Subcutaneous abdominal adipose tissue (tissue), 5 donors: Measurements from ENCODE around the gene LEF1.

ENCODE experiments used
- H3K27ac ChIP-seq: one replicate; pipeline ENCODE4 v1.7.0; 2013; ENCODE audit warnings: low read depth, mild to moderate bottlenecking, inconsistent platforms, low read length, moderate library complexity
- H3K27me3 ChIP-seq, 5 donors: one replicate each; pipeline ENCODE4 v1.7.0; 2013; ENCODE audit warnings: low read length in 5 of 5, inconsistent platforms in 1 of 5; ENCODE audit not compliant: control insufficient read depth in 5 of 5, insufficient read depth in 4 of 5
- H3K36me3 ChIP-seq, 5 donors: one replicate each; pipeline ENCODE4 v1.7.0; 2013; ENCODE audit warnings: low read length in 5 of 5; ENCODE audit not compliant: control insufficient read depth in 5 of 5, insufficient read depth in 5 of 5
- H3K4me1 ChIP-seq, 5 donors: one replicate each; pipeline ENCODE4 v1.7.0; 2013; ENCODE audit warnings: low read length in 5 of 5, mild to moderate bottlenecking in 3 of 5, moderate library complexity in 1 of 5; ENCODE audit not compliant: control insufficient read depth in 5 of 5, insufficient read depth in 5 of 5
- H3K4me3 ChIP-seq, 5 donors: one replicate each; pipeline ENCODE4 v1.7.0; 2013; ENCODE audit warnings: low read length in 5 of 5, low read depth in 1 of 5
- H3K9ac ChIP-seq, 5 donors: one replicate each; pipeline ENCODE4 v1.7.0; 2013; ENCODE audit warnings: low read length in 5 of 5, mild to moderate bottlenecking in 4 of 5, moderate library complexity in 3 of 5
- H3K9me3 ChIP-seq, 5 donors: one replicate each; pipeline ENCODE4 v1.7.0; 2013; ENCODE audit warnings: low read length in 5 of 5; ENCODE audit not compliant: control insufficient read depth in 5 of 5
- donor health status: healthy.
- donor health status: healthy.
- donor health status: healthy.
- donor health status: healthy.
- donor health status: healthy.

LEF1 gene

DNA sequence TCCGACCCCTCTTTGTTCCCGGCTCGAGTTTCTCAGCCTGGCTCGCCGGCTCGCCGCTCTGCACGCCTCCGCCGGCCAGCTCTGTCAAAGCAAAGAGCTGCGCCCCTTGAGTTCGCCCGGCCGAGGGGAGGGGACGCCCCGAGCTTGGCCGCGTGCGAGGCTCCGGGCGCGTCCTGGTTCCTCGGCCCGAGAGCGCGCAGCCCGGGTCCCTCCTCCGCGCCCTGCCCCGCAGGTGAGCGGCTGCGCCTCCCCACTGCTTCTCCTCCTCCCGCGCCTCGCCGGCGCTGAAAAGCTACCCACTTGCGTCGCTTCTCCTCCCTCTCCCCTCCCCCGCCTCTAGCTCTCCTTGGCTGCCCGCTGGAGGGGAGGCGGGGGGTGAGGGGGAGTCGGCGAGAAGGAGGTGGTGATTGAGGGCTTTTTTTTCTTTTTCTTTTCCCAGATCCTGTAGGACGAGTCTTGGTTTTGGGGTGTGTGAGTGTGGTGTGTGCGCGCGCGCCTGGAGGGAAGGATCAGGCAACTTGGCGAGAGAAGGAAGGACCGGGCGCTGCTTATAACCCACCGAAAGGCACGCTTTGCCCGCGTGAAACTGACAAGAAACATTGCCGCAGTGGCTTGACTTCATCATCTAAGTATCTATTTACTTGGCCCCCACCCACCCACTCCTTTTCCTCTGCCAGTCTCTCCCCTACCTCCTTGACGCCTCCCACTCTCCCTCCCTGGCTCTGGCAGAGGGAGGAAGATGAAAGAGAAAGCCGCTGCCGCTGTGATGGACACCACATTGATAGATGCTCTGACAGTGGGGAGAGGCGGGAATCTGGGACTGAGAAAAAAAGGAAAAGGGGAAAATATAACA is at the start of gene LEF1:
LEF1 (minus strand) TSS at position 262 of the 853 bp plus-strand sequence. CDS start 1,165 bp downstream, outside the sequence.
- H3K27ac ChIP-seq: no peak within 1 kb of the TSS
- peaks cover 0 to 57% (median 51%) of the 10 kb centered on the region in 5 donors for H3K4me1 ChIP-seq
- H3K36me3 ChIP-seq: no peaks in the 10 kb centered on the region
- no peaks in the 10 kb centered on the region for H3K9me3 ChIP-seq
- H3K4me3 ChIP-seq: peak within 1 kb of the TSS; percentile 65 to 76 (median 73)
- H3K27me3 ChIP-seq: peaks cover 45 to 77% (median 61%) of the 10 kb centered on the region in 5 donors
- H3K9ac ChIP-seq: no peak within 1 kb of the TSS

DNA sequence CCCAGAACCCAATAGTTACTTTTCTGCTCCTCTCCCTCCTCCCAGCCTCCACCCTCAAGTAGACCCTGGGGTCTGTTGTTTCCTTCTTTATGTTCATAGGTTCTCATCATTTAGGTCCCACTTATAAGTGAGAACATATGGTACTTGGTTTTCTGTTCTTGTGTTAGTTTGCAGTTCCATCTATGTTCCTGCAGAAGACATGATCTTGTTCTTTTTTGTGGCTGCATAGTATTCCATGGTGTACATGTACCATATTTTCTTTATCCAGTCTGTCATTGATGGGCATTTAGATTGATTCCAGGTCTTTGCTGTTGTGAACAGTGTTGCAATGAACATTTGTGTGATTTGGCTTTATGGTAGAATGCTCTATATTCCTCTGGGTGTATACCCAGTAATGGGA is 47.8 kb upstream of the LEF1 start:
- H3K9me3 ChIP-seq: no peaks in the 10 kb centered on the region
- H3K4me3 ChIP-seq: no peak overlapping the region
- H3K36me3 ChIP-seq: no peaks in the 10 kb centered on the region
- no peaks in the 10 kb centered on the region for H3K4me1 ChIP-seq
- H3K9ac ChIP-seq: no peak overlapping the region
- H3K27ac ChIP-seq: no peak overlapping the region
- no peaks in the 10 kb centered on the region for H3K27me3 ChIP-seq

DNA sequence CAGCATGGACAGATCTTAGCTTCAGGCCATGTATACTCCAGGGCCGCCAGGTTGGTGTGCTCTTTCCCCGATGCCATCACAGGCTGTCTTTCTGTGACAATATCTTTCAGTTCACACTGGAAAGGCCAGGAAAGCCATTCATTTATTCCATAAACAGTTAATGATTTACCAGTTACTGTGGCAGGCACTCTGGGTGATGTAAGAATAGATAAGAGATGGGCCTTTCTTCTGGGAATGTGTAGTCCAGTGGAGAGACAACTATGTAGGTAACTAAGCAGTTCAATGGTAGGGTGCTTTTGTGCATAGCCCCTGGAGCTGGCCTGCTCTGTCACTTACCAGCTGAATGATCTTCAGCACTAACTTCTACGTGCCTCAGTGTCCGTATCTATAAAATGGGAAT is 46.3 kb upstream of the LEF1 start:
- H3K4me3 ChIP-seq: no peak overlapping the region
- H3K27me3 ChIP-seq: no peaks in the 10 kb centered on the region
- H3K9ac ChIP-seq: no peak overlapping the region
- H3K36me3 ChIP-seq: no peaks in the 10 kb centered on the region
- H3K27ac ChIP-seq: no peak overlapping the region
- no peaks in the 10 kb centered on the region for H3K9me3 ChIP-seq
- no peaks in the 10 kb centered on the region for H3K4me1 ChIP-seq

DNA sequence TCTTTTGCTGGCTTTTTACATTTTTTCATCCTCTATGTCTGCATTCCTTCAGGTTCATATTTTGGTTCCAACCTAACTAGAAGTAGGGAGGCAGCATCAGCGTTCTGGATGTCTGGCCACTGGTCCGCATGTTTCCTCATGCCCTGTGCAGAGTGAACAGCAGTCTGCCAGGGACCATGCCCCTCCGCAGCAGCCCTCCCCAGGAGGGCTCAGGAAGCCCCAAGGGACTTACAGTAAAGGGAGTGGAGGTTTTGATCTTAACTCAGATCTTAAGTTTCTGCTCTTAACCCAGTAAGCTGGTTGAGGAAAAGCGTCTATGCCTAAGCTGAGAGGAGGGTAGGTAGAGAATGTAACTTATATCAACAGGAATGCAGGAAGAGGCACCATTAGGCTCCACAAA is 45.0 kb upstream of the LEF1 start:
- H3K27me3 ChIP-seq: no peaks in the 10 kb centered on the region
- no peaks in the 10 kb centered on the region for H3K9me3 ChIP-seq
- H3K9ac ChIP-seq: no peak overlapping the region
- no peak overlapping the region for H3K27ac ChIP-seq
- no peaks in the 10 kb centered on the region for H3K36me3 ChIP-seq
- no peaks in the 10 kb centered on the region for H3K4me1 ChIP-seq
- no peak overlapping the region for H3K4me3 ChIP-seq

DNA sequence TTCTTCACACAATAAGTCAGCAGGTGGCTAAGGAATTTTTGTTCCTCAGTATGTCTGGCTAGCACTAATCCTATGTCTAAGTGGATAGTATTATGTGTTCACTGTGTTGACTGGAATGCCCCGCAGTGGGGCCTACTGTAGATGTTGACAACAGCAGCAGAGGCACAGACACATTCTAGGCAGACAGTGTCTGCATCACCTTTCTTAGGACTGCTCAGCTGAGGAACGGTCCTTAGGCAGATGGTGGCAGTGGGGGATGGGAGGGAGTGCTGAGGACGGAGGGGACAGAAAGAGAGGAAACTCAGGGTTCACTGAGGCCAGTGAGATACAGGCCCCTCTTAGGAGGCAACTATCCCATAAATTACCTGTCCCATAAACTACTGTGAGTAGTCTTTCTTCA is 44.6 kb upstream of the LEF1 start:
- no peak overlapping the region for H3K4me3 ChIP-seq
- H3K9ac ChIP-seq: no peak overlapping the region
- no peaks in the 10 kb centered on the region for H3K36me3 ChIP-seq
- no peaks in the 10 kb centered on the region for H3K27me3 ChIP-seq
- no peaks in the 10 kb centered on the region for H3K9me3 ChIP-seq
- H3K27ac ChIP-seq: no peak overlapping the region
- H3K4me1 ChIP-seq: no peaks in the 10 kb centered on the region

DNA sequence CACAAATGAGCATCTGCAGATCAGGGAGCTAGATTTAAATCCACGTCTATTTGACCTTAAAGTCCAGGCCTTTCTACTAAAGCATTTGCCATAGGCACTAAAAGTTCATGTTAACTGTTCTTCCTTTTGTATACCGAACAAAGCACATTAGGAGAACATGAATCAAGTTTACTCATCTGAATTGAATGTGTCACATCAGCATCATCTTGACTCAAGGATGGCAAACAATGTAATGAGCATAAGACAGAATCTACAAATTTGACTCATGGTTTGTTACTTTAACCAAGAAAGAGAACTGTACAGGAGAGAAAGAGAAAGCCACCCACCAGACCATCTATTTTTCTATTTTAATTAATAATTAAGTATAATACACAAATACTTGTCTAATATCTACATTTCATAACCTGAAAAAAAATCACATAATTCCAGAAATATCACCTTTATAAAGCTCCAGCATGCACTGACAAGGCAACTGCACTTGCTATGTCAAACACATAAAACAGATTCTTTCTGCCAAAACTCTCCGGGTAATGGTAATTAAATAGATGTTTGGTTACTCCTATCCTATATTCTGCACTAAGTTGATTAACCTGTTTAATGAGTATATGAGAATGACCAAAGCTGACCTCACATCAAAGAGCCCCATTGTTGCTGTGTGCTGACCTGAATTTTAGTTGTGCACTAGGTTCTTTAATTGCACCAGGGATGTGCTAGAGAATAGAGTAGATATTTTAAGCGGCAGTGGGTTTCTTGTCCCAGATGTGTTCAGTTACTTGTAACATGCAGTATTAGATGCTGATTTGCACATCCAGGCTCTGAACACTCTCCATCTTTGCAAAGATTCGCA is 42.5 kb upstream of the LEF1 start:
- no peaks in the 10 kb centered on the region for H3K9me3 ChIP-seq
- H3K4me1 ChIP-seq: no peaks in the 10 kb centered on the region
- no peak overlapping the region for H3K27ac ChIP-seq
- H3K27me3 ChIP-seq: no peaks in the 10 kb centered on the region
- H3K4me3 ChIP-seq: no peak overlapping the region
- H3K9ac ChIP-seq: no peak overlapping the region
- H3K36me3 ChIP-seq: no peaks in the 10 kb centered on the region

DNA sequence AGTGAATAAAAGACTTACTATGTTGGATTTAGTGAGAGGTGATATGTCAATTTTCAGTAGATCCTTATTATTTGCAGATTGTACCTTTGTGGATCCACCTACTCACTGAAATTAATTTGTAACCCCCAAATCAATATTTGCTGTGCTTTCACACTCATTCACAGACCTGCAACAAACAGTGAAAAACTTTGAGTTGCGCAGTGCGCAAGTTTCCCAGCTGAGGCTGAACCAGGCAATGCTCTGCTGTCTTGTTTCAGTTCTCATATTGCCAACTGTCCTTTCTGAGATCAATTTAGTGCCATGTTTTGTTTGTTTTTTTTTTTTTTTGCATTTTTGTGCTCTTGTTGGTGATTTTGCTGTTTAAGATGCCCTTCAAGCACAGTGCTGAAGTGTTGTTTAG is 40.8 kb upstream of the LEF1 start:
- no peak overlapping the region for H3K4me3 ChIP-seq
- H3K9ac ChIP-seq: no peak overlapping the region
- H3K27ac ChIP-seq: no peak overlapping the region
- H3K27me3 ChIP-seq: no peaks in the 10 kb centered on the region
- H3K9me3 ChIP-seq: no peaks in the 10 kb centered on the region
- H3K4me1 ChIP-seq: no peaks in the 10 kb centered on the region
- no peaks in the 10 kb centered on the region for H3K36me3 ChIP-seq

DNA sequence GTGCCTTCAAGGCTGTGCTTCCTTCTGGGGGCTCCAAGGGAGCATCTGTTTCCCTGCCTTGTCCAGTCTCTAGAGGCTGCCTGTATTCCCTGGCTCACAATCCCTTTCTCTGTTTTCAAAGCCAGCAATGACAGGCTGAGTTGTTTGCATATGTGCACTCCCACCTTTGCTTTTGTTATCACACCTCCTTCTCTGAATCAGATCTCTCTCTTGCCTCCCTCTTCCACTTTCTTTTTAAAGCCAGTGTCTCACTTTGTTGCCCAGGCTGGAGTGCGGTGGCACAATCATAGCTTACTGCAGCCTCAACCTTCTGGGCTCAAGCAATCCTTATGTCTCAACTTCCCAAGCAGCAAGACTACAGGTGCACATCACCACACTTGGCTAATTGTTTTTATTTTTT is 37.1 kb upstream of the LEF1 start:
- no peaks in the 10 kb centered on the region for H3K9me3 ChIP-seq
- no peaks in the 10 kb centered on the region for H3K36me3 ChIP-seq

DNA sequence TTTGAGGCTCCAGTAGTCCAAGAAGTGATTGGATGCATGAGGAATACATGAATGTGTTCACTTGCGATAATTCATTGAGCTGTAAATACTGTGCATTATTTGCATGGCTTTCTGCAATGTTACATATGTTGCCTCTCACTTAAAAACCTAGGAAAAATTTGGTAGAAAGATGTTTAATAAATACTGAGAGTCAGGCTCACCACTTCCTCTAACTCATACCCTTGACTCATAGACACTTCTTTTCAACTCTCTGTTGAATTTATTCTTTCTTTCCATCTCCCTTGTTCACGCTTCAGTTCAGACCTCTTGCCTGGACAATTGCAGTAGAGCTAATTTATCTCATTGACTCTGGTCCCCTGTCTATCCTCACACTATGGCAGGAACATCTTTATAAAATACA is 35.8 kb upstream of the LEF1 start:
- no peaks in the 10 kb centered on the region for H3K27me3 ChIP-seq
- no peaks in the 10 kb centered on the region for H3K36me3 ChIP-seq
- H3K9me3 ChIP-seq: no peaks in the 10 kb centered on the region
- H3K27ac ChIP-seq: no peak overlapping the region
- H3K4me3 ChIP-seq: no peak overlapping the region
- no peaks in the 10 kb centered on the region for H3K4me1 ChIP-seq
- no peak overlapping the region for H3K9ac ChIP-seq

More for the DNA sequence above, 37.1 kb upstream of the LEF1 start:
- no peak overlapping the region for H3K27ac ChIP-seq
- no peak overlapping the region for H3K9ac ChIP-seq
- no peaks in the 10 kb centered on the region for H3K27me3 ChIP-seq
- H3K4me1 ChIP-seq: no peaks in the 10 kb centered on the region
- H3K4me3 ChIP-seq: no peak overlapping the region

DNA sequence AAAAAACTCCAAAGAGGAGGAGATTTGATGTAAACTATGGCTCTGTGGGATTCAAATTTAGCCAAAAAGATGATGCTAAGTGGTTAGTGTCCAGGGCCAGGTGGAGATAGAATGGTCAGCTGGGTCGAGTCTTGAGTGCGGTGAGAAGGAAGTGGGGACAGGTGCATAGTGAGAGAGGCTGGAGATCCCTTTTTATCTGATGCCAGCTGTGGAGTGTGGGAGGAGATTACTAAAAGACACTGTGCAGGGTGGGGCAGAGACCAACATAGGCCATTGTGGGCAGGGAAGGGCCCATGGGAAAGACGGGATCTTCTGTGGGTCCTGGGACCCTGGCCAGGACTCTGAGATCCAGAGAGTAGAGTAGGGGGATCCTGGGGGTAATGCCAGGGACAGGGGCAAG is 34.6 kb upstream of the LEF1 start:
- no peak overlapping the region for H3K9ac ChIP-seq
- no peaks in the 10 kb centered on the region for H3K36me3 ChIP-seq
- no peak overlapping the region for H3K27ac ChIP-seq
- no peaks in the 10 kb centered on the region for H3K27me3 ChIP-seq
- no peaks in the 10 kb centered on the region for H3K4me1 ChIP-seq
- no peaks in the 10 kb centered on the region for H3K9me3 ChIP-seq
- H3K4me3 ChIP-seq: no peak overlapping the region
